Activated naive CD4-positive, alpha-beta T cell (primary cell): ENCODE measurements around the gene RIN1.
"Not testable (repeated sequence)": the region's sequence is repeated elsewhere in the genome, so short reads cannot be mapped to it uniquely, and the experiment has no call there.

Experiments
- DNase-seq, 4 experiments: peaks; one replicate each; lab custom pipeline; 2025; lab: John Stamatoyannopoulos, UW

RIN1 gene

DNA sequence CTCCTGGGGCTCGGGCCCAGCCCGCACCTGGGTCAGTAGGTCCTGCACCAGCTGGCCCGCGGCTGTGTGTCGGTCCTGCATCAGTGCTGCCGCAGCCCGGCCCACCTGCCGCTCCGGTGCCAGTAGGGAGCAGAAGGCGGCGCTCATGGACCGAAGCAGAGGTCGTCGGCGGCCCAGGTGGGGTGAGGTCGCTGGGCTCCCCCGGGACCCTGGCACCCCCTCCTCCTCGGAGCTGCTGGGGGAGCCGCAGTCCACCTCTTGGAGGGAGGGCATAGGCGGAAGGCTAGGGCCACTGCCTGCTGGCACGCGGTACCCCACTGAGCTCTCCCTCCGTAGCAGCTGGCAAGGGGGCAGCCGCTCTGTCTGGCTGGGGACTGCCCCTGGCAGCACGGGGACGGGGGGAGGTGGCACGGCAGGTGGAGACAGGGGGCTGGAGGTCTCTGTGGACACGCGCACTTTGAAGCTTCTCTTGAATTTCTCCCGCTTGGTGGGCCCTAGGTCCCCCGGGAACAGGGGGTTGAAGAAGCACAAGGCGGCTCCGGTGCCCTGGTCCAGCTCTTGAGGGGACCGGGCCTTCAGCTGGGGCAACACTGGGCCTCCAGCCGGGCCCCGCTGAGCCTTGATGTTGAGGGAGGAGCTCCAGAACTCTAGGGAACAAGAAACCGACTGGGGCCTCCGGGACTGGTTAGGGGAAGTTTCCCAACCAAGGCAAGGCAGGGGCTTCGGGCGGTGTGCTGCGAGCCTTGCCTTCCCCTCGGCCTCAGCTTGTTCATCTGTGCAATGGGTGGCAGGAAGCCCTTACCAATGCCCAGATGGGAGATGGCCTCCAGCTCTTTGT, 1.4 kb downstream of the RIN1 start:
- DNase-seq, result no peak

DNA sequence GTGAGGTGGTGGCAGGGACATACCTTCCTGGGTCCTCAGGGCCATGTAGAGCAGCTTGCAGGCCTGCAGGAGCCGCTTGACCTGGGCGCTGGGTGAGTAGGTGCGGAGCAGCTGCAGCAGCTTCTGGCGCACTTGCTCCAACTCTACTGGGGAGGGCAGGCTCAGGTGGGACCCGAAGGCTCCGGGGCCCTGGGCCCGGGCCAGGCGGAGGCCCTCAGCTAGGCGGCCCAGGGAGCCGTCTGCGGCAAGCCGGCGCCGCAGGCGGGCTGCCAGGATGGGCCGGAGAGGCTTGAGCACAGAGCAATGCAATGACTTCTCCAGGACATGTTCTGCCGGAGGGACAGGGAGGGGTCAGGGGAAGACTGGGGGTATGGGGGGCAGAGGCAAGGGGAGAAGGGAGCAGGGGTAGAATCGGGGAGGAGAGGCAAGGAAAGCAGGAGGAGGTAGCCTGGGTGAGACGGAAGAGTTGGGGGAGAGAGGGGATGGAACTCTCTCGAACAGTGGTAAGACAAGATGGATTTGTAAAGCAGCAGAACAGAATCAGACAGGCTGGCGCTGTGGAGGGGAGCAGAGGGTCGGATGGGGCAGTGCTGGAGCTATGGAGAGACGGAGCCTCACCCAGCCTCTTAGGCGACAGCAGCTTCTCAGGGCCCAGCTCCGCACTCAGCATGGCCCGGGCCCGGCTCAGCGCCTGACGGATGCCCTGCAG, 2.2 kb downstream of the RIN1 start:
- DNase-seq, result no peak

- DNase-seq, result no peak
These were observed 2.9 kb downstream of the RIN1 start for GRCh38 chr11:66333220-66333877.

DNA sequence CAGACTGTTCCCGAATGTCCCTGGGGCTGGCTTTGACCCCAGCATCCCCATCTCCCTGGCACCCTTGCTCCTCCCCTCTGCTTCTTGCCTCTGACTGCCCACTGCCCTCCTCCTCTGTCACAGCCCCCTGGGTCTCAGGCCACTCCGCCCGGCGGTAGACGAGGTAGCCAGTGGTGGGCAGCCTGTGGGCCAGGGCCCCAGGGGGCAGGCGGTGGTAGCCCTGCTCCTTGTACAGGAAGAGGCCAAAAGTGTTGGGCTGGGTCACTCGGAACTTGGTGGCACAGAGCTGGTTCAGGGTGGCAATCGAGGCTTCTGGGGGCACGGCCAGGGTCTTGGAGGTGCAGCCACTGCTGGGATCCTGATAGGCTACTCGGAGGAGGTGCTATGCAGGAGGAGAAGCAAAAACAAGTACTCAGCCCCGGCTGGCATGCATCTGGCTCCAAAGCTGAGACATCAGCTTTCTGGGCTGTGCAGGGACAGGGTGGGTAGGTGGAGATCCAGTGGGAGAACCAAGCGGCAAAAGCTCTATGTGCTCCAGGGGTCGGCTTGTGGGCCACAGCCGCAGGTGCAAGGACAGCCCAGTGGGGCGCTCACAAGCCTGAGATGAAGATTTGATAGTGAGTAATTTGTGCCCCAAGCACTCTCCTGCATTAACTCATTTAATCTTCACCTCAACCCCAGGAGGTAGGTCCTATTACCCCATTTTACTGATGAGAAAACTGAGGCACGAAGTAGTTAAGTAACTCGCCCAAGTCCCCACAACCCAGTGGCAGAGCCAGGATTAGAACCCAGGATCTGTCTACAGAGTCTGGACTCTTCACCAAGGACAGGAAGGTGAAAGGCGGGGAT, 3.6 kb downstream of the RIN1 start:
- DNase-seq, result no peak

GRCh38 chr11:66331542-66332370, 4.5 kb downstream of the RIN1 start:
- DNase-seq, result no peak

GRCh38 chr11:66330931-66331330, 5.3 kb downstream of the RIN1 start:
- no peak for DNase-seq

GRCh38 chr11:66329165-66329673, 7.0 kb downstream of the RIN1 start:
- DNase-seq, result no peak

- peak; percentile 58 to 70 (median 64) for DNase-seq
These were observed 7.7 kb downstream of the RIN1 start for GRCh38 chr11:66328302-66329144.

- no peak for DNase-seq
These were observed 8.3 kb downstream of the RIN1 start for GRCh38 chr11:66328031-66328301.

DNA sequence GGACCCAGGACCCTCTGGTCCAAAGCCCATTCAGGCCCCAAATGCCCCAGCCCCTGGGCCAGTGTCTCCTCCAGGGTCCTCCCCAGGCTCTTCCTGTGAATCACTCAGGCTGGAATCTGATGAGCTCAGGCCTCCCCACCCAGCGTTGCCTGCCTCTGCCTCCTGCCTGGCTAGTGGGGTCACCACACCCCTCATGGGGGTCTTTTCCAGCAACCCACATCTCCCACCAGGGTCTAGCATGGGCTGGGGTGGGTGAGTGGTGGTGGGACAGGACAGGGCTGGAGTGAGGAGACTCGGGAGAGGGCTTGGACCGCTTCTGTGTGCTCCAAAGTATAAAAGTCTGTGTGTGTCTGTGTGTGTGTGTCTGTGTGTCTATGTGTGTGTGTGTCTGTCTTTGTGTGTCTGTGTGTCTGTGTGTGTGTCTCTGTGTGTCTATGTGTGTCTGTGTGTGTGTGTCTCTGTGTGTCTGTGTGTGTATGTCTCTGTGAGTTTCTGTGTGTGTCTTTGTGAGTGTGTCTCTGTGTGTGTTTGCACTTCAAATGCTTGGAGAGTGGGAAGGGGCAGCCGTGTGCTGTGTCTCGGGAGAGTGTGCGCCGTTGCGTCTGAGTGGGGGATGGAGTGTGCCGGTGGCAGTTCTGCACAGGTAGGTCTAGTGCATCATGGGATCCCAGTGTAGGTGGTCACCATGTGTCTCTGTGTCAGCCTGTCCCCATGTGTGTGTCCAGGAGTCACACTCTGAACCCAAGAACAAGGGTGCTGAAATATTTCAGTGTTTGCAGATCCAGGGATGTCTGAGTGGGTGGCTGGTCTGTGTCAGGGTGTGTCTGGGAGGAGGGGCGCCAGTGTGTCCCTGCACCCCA, 8.8 kb downstream of the RIN1 start:
- no peak for DNase-seq

DNA sequence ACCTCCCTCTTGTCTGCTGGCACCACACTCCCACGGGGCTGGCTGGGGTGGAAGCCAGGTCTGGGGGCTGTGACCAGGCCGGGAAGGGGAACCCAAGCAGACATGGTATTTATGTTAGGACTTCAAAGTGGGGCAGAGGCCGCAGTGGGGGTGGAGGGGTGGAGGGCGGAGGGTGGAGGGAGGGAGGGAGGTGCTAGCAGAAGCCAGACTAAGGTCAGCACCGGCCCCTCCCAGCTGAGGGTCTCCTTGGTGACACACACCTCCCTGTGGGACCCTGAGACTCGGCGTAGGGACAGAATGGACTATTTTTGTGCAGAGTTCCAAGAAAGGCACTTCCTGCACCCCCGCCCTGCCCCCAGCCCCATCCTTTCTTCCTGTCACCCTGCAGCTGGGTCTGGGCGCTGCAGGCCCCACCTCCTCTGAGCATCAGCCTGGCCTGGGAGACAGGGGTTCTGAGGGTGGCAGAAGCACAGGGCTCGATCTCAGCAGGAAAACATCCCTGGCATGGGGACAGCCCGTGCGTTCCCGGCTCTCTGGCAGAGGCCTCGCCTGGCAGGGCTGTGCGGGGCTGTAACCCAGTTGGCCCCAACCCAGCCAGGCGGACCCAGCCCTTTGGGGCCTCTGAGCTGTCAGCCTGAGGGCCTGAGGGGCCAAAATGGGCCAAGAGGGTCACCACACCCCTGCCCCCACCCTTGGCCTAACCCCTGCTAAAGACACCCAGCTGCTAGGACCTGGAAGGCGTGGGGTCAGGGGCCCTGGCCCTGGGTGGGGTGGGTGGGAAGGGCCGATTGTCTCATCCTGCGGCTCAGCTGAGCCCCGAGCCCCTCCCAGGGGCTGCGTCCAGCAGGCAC, 9.7 kb downstream of the RIN1 start:
- peak in 1 of 4 experiments; percentile 44 for DNase-seq

- no peak for DNase-seq
These were observed 11.0 kb downstream of the RIN1 start for GRCh38 chr11:66325263-66325671.

- no peak for DNase-seq
These were observed 11.6 kb downstream of the RIN1 start for GRCh38 chr11:66324664-66325063.

GRCh38 chr11:66323684-66324083, 12.6 kb downstream of the RIN1 start:
- no peak for DNase-seq

DNA sequence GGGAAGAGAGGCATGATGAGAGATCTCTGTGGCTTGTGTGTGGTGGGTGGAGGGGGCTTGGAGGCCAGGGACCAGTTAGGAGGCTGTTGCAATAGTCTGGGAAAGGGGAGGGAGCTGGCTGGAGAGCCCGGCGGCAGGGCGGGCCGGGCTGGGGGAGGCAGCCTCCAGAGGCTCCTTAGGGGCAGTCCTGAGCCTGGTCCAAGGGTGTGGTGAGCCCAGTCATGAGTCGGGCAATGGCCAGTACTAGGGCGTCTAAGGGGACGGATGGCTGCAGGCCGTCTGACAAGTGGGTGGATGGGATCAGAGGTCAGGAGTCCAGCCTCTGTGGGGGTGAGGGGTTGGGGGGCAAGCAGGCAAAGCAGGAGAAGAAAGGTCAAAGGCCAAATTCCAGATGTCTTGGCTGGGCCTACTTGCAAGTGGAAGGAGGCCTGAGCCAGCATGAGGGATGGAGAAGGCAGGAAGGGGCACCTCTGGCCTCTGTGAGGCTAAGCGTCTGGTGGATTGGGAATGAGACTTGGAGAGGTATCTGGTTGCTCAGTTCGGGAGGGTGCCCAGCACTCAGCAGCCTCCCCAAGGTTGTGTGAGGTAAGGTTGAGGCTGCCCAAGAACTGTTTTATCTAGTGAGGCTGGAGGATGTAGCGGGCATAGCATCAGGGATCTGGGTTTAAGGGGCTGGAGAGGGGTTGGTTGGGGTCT, 13.4 kb downstream of the RIN1 start:
- DNase-seq, result no peak

DNA sequence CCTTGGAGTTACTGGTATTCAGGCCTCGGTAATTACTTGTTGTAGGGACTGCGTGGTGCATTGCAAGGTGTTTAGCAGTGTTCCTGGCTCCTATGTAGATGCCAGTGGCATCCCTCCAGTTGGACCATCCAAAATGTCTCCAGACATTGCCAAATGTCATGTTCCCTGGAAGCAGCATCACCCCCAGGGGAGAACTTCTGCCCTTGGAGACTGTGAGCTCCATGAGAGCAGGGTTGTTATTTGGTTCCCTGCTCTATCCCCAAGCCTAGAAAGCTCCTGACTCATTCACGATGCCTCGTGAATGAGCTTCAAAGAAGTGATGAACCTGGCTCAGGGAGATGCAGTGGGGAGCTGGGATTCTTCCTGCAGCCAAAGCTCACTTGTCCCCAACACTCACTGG, 14.6 kb downstream of the RIN1 start:
- no peak for DNase-seq

DNA sequence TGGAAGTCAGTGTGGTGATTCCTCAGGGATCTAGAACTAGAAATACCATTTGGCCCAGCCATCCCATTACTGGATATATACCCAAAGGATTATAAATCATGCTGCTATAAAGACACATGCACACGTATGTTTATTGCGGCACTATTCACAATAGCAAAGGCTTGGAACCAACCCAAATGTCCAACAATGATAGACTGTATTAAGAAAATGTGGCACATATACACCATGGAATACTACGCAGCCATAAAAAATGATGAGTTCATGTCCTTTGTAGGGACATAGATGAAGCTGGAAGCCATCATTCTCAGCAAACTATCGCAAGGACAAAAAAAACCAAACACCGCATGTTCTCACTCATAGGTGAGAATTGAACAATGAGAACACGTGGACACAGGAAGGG, 15.5 kb downstream of the RIN1 start:
- DNase-seq, result not testable (repeated sequence)

GRCh38 chr11:66320289-66320688, 15.9 kb downstream of the RIN1 start:
- not testable (repeated sequence) for DNase-seq
